ENCODE measurements around the gene PITPNB. TPM values are rescaled to one million over a fixed set of nuclear protein-coding genes. Genes with fewer than 3 reads are reported as not detected.

The PITPNB gene
- total and polyA plus RNA-seq, 2 experiments from 2014 or later = 50.9 to 56.0 TPM

DNA sequence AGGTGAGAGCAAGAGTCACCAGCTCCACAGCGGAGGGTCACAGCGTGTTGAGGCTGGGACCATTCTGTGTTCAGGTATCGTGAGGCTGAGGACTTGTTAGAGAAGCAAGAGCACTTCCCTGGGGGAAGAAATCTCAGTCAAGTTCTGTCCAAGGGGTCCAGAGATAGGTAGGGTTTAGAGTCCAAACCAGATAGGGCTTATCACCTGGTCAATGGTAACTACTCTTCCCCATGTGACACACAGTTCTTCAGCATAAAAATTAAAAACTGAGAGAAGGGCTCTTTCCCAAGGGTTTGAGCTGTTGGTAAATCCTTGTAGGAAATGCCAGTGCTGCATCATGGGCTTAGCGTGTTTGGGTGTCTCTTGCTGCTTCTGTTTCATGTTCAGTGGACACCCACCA lies 62.7 kb downstream of the PITPNB start (continued):
- TF ChIP-seq, protein P1, sequence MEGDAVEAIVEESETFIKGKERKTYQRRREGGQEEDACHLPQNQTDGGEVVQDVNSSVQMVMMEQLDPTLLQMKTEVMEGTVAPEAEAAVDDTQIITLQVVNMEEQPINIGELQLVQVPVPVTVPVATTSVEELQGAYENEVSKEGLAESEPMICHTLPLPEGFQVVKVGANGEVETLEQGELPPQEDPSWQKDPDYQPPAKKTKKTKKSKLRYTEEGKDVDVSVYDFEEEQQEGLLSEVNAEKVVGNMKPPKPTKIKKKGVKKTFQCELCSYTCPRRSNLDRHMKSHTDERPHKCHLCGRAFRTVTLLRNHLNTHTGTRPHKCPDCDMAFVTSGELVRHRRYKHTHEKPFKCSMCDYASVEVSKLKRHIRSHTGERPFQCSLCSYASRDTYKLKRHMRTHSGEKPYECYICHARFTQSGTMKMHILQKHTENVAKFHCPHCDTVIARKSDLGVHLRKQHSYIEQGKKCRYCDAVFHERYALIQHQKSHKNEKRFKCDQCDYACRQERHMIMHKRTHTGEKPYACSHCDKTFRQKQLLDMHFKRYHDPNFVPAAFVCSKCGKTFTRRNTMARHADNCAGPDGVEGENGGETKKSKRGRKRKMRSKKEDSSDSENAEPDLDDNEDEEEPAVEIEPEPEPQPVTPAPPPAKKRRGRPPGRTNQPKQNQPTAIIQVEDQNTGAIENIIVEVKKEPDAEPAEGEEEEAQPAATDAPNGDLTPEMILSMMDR (conservative IDR thresholded peaks at IDR 0.05; ENCODE audit: low read depth in 2 of 2) = no peak
- TF ChIP-seq ZNF331 (CRISPR knock-in tag; IDR thresholded peaks at IDR 0.05; ENCODE audit: low read depth) = no peak
- TF ChIP-seq JUNB (IDR thresholded peaks at IDR 0.05; ENCODE audit: unreplicated experiment) = no peak
- no peak for TF ChIP-seq EZH2 (IDR thresholded peaks at IDR 0.05; ENCODE audit: low read depth, unreplicated experiment)

GRCh38 chr22:27853424-27853823 lies 65.6 kb downstream of the PITPNB start:
- Histone ChIP-seq H3K9me2 (ENCODE audit: insufficient read depth) (no peaks in the 10 kb centered on the region), H3K36me3 (ENCODE audit: insufficient read depth) (peaks cover 34% of the 10 kb centered on the region), H2AFZ (no peak overlapping the region), H3K27me3 (ENCODE audit: insufficient read depth) (no peaks in the 10 kb centered on the region), H3K27ac (ENCODE audit: low read depth) (no peak overlapping the region), H3K79me2 (replicated peaks; ENCODE audit: insufficient read depth) (no peaks in the 10 kb centered on the region; the same call in 1 of the 2 replicates), H3K4me1 (ENCODE audit: insufficient read depth) (peaks cover 34% of the 10 kb centered on the region), H3F3A (replicated peaks; ENCODE audit: low read depth) (peaks cover 6% of the 10 kb centered on the region; the same call in 1 of the 2 replicates), H4K20me1 (replicated peaks; ENCODE audit: insufficient read depth) (no peaks in the 10 kb centered on the region; the same call in 1 of the 2 replicates), H3K4me2 (no peak overlapping the region), H3K4me3 (no peak overlapping the region)
- Mint-ChIP-seq H3K9me3 (no peaks in the 10 kb centered on the region), H3K27me3 (ENCODE audit: insufficient read depth, low read depth, poor library complexity) (peaks cover 2% of the 10 kb centered on the region), H3K36me3 (ENCODE audit: low read depth) (peaks cover 51% of the 10 kb centered on the region), H3K4me3 (no peak overlapping the region), H3K4me1 (peaks cover 39% of the 10 kb centered on the region), H3K27ac (no peak overlapping the region)
- ATAC-seq (no peak), DNase-seq (ENCODE audit: low spot score) (no peak)
- TF ChIP-seq ZNF462 (CRISPR knock-in tag; IDR thresholded peaks at IDR 0.05) = no peak
- no peak for TF ChIP-seq CREB1 (CRISPR knock-in tag; IDR thresholded peaks at IDR 0.05; ENCODE audit: low read depth)
- TF ChIP-seq ZNF331 (CRISPR knock-in tag; IDR thresholded peaks at IDR 0.05; ENCODE audit: low read depth) = no peak
- TF ChIP-seq JUNB (IDR thresholded peaks at IDR 0.05; ENCODE audit: unreplicated experiment) = no peak
- TF ChIP-seq ETS1 (IDR thresholded peaks at IDR 0.05) = no peak
- no peak for TF ChIP-seq POLR2AphosphoS5 (IDR thresholded peaks at IDR 0.05; ENCODE audit: low read depth)
- no peak for TF ChIP-seq REST (IDR thresholded peaks at IDR 0.05; ENCODE audit: unreplicated experiment)
- no peak for TF ChIP-seq EZH2 (IDR thresholded peaks at IDR 0.05; ENCODE audit: low read depth, unreplicated experiment)
- no peak for TF ChIP-seq ZNF114 (CRISPR knock-in tag; IDR thresholded peaks at IDR 0.05)
